Measurements from ENCODE around the gene ADAMTS15.

DNA sequence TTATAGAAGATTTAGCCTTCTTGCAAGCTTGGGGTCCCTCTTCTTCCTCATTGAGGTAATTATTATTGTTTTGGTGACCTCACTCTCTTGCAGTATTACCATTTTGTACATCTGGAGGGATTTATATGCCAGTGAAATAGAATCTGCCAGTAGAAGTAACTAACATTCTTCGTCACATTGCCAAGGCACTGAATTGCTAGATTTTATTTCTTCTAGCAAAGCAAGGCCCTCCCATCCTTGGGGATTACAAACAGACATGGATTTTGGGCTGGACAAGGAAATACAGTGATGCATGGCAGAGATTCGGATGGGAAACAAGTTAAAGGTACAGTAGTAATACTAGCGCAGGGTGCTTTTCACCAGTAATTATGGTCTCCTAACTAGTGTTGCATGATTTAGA is 7.8 kb downstream of the ADAMTS15 start:
- TF ChIP-seq GATA2 (IDR thresholded peaks at IDR 0.05; ENCODE audit: low read depth, low read length), result no peak
- TF ChIP-seq GATA3 (IDR thresholded peaks at IDR 0.05; ENCODE audit: low read depth, low read length), result no peak
